ENCODE results near the gene ATP8A2. TPM values are rescaled to one million over a fixed set of nuclear protein-coding genes. Genes with fewer than 3 reads are reported as not detected.

The ATP8A2 gene
- total RNA-seq, 1 experiment from 2014 or later: not detected

DNA sequence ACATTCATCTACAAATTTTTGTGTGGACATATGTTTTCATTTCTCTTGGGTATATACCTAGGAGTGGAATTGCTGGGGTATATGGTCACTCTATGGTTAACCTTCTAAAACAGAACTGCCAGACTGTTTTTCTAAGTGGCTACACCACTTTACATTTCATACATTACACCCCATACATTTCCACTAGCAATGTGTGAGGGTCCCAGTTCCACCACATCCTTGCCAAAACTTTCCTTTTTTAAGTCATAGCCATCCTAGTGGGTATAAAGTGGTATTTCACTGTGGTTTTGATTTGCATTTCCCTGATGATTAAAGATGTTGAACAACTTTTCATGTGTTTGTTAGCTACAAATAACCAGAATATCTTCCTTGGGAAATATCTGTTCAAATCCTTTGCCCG lies 344.0 kb downstream of the ATP8A2 start:
- ChIA-PET POLR2A (no interaction called here), CTCF (no interaction called here)
- Histone ChIP-seq H3K4me1 (ENCODE audit: control insufficient read depth, insufficient read depth, low read length) (no peaks in the 10 kb centered on the region), H3K27me3 (ENCODE audit: control insufficient read depth, insufficient read depth, low read length) (peaks cover 2% of the 10 kb centered on the region), H3K27ac (ENCODE audit: low read length) (no peak overlapping the region), H3K9me3 (ENCODE audit: control insufficient read depth, insufficient read depth, low read depth, low read length) (no peaks in the 10 kb centered on the region), H3K36me3 (ENCODE audit: control insufficient read depth, insufficient read depth, low read length) (no peaks in the 10 kb centered on the region), H3K4me3 (ENCODE audit: low read depth in 2 of 2, low read length in 2 of 2) (no peak overlapping the region)
- TF ChIP-seq TCF7L2 (IDR thresholded peaks at IDR 0.05; ENCODE audit: low read depth, low read length) (no peak), SIN3A (IDR thresholded peaks at IDR 0.05; ENCODE audit: borderline replicate concordance, insufficient read depth, low read depth, low read length) (no peak), POLR2AphosphoS5 (IDR thresholded peaks at IDR 0.05; ENCODE audit: low read depth, low read length) (no peak), CTCF (IDR thresholded peaks at IDR 0.05) (no peak)
- TF ChIP-seq, protein P1, sequence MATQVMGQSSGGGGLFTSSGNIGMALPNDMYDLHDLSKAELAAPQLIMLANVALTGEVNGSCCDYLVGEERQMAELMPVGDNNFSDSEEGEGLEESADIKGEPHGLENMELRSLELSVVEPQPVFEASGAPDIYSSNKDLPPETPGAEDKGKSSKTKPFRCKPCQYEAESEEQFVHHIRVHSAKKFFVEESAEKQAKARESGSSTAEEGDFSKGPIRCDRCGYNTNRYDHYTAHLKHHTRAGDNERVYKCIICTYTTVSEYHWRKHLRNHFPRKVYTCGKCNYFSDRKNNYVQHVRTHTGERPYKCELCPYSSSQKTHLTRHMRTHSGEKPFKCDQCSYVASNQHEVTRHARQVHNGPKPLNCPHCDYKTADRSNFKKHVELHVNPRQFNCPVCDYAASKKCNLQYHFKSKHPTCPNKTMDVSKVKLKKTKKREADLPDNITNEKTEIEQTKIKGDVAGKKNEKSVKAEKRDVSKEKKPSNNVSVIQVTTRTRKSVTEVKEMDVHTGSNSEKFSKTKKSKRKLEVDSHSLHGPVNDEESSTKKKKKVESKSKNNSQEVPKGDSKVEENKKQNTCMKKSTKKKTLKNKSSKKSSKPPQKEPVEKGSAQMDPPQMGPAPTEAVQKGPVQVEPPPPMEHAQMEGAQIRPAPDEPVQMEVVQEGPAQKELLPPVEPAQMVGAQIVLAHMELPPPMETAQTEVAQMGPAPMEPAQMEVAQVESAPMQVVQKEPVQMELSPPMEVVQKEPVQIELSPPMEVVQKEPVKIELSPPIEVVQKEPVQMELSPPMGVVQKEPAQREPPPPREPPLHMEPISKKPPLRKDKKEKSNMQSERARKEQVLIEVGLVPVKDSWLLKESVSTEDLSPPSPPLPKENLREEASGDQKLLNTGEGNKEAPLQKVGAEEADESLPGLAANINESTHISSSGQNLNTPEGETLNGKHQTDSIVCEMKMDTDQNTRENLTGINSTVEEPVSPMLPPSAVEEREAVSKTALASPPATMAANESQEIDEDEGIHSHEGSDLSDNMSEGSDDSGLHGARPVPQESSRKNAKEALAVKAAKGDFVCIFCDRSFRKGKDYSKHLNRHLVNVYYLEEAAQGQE (IDR thresholded peaks at IDR 0.05; ENCODE audit: insufficient read depth in 1 of 2, low read depth in 2 of 2, low read length in 1 of 2): no peak
- ATAC-seq: no peak
- BruUV-seq (replicated peaks): no TSS peak
- in situ Hi-C loops (cut with HindIII; ENCODE audit: low pct_unique_long_range_greater_than_20kb, low sequenced_read_pairs): no loop called here
- no peak for DNase-seq (ENCODE audit: low read depth, low spot score)
- intact Hi-C loops (cut with micrococcal nuclease; ENCODE audit: unreplicated experiment): no loop called here

DNA sequence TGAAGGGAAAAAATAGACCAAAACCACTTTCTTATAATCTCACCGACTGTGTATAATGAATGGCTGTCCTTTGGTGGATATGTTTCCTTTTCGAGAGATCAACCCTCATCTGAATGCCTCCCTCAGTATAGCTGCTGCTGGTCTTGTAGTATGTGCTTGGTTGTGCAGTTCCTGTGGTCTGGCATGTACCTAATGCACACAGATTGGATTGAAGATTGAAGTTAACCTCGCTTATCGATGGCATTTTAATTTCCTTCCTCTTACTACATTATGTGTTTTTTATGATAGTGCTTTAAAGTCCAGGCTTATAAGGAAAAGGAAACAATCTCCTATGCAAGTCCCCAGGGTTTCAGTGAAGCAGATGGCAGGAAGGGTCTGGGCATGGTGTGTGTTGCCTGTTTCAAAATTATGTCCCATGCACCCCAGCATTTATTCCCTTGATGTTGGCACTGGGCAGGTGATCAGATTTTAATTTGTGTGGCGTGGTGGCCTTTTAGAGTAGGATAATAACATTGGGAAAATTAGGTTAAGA lies 346.0 kb downstream of the ATP8A2 start:
- in situ Hi-C loops (cut with HindIII; ENCODE audit: low pct_unique_long_range_greater_than_20kb, low sequenced_read_pairs) (no loop called here), intact Hi-C loops (cut with micrococcal nuclease; ENCODE audit: unreplicated experiment) (no loop called here)
- ChIA-PET CTCF (no interaction called here), POLR2A (no interaction called here)
- H3K27ac ChIP-seq (ENCODE audit: low read length): no peak overlapping the region
- H3K36me3 ChIP-seq (ENCODE audit: control insufficient read depth, insufficient read depth, low read length): no peaks in the 10 kb centered on the region
- TF ChIP-seq CTCF (IDR thresholded peaks at IDR 0.05): no peak
- no TSS peak for BruUV-seq (replicated peaks)
- ATAC-seq: no peak
- H3K9me3 ChIP-seq (ENCODE audit: control insufficient read depth, insufficient read depth, low read depth, low read length): no peaks in the 10 kb centered on the region
- peaks cover 2% of the 10 kb centered on the region; the same call in 1 of the 2 replicates for H3K27me3 ChIP-seq (ENCODE audit: control insufficient read depth, insufficient read depth, low read length)
- H3K4me3 ChIP-seq (ENCODE audit: low read depth in 2 of 2, low read length in 2 of 2): no peak overlapping the region
- H3K4me1 ChIP-seq (ENCODE audit: control insufficient read depth, insufficient read depth, low read length): no peaks in the 10 kb centered on the region
- no peak for DNase-seq (ENCODE audit: low read depth, low spot score)

Data from Panc1 (cell line).